Measurements from ENCODE around the gene LPIN2. TPM values are rescaled to one million over a fixed set of nuclear protein-coding genes. Genes with fewer than 3 reads are reported as not detected.

LPIN2 gene
- total RNA-seq, 4 donors from 2014 or later: 17.6 to 34.3 (median 25.6) TPM

DNA sequence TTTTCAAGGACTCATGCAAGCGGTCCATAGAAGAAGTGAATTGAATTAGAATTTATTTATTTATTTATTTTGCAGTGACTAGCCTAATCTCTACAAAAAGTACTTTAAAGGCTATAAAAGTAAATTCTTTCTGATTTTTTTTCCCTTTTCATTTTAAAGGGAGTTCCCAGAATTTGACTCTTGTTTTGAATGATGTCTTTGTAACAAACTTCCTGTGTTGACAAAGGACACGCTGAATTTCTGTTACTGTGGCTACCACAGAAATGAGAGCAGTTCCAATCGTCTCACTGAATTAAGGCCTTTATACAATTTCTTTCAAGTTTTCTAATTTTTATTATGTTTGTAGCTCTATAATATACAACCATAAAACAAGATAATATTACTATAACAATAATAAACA, 46.3 kb upstream of the LPIN2 start:
- Histone ChIP-seq H3K27me3 (no peaks in the 10 kb centered on the region), H3K27ac (no peak overlapping the region), H3K36me3 (no peaks in the 10 kb centered on the region), H3K4me3 (no peak overlapping the region), H3K4me1 (peaks cover 0 to 16% (median 6%) of the 10 kb centered on the region in 3 donors), H3K9me3 (no peaks in the 10 kb centered on the region)
- no peak for ATAC-seq
- WGBS, 2 donors (ENCODE audit: low coverage in 1 of 2): 76 to 79% methylated on average over 3 of the region's 3 CpGs
- TF ChIP-seq, protein P1, sequence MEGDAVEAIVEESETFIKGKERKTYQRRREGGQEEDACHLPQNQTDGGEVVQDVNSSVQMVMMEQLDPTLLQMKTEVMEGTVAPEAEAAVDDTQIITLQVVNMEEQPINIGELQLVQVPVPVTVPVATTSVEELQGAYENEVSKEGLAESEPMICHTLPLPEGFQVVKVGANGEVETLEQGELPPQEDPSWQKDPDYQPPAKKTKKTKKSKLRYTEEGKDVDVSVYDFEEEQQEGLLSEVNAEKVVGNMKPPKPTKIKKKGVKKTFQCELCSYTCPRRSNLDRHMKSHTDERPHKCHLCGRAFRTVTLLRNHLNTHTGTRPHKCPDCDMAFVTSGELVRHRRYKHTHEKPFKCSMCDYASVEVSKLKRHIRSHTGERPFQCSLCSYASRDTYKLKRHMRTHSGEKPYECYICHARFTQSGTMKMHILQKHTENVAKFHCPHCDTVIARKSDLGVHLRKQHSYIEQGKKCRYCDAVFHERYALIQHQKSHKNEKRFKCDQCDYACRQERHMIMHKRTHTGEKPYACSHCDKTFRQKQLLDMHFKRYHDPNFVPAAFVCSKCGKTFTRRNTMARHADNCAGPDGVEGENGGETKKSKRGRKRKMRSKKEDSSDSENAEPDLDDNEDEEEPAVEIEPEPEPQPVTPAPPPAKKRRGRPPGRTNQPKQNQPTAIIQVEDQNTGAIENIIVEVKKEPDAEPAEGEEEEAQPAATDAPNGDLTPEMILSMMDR (IDR thresholded peaks at IDR 0.05): no peak
- TF ChIP-seq POLR2AphosphoS5 (IDR thresholded peaks at IDR 0.05) (no peak), POLR2A (IDR thresholded peaks at IDR 0.05) (no peak), EP300 (IDR thresholded peaks at IDR 0.05) (no peak)

DNA sequence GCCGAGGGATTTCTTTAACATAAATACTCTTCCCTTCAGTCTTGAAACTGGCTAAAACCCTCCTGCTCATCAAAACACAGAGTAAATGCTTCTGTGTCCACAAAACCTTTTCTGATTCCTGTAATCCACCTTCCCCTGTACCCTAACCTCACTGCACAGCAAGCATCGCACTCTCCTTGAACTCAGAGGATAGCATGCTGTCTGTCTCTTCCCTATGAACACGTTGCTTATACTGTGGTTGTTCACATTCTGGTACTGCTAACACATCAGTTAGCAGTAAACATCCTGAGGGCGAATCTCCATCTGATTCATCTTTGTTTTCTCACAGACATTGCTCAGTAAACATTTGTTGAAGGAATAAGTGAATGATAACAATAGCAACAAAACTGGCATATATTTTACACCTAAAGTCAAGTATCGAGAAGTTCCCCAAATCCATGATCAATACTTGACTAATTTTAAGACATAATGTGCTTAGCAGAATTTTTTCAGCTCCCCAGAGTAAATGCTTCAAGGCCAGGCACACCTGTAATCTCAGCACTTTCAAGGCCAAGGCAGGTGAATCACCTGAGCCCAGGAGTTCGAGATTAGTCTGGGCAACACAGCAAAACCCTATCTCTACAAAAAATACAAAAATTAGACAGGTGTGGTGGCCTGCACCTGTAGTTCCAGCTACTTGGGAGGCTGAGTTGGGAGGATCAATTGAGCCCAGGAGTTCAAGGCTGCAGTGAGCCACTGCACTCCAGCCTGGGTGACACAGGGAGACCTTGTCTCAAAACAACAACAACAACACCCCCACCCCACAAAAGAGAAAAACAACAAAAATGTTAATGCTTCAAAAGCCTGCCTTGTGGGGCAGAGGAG, 45.6 kb upstream of the LPIN2 start:
- H3K27ac ChIP-seq: peak overlapping the region in 2 of 4 donors; percentile 13 to 17

DNA sequence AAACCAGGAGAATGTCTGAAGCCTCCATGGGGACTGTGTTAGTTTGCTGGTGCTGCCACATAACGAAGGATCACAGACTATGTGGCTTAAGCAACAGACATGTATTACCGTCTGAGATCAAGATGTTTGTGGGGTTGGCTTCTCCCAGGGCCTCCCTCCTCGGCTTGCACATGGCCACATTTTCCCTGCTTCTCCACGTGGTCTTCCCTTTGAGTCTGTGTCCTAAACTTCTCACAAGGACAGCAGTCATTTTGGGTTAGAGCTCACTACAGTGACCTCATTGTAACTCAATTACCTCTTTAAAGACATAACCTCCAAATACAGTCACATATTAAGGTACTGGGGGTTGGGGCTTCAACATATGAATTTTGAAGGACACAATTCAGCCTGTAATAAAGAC, 44.6 kb upstream of the LPIN2 start:
- no peak overlapping the region for H3K4me3 ChIP-seq
- ATAC-seq: no peak
- H3K27ac ChIP-seq: no peak overlapping the region
- no peaks in the 10 kb centered on the region for H3K36me3 ChIP-seq
- no peaks in the 10 kb centered on the region for H3K27me3 ChIP-seq
- no CpG with 5 or more reads among the region's 4 CpGs for WGBS, 2 donors (ENCODE audit: low coverage in 1 of 2)
- TF ChIP-seq POLR2AphosphoS5 (IDR thresholded peaks at IDR 0.05): no peak
- TF ChIP-seq, protein P1 (IDR thresholded peaks at IDR 0.05): no peak
- no peak for TF ChIP-seq POLR2A (IDR thresholded peaks at IDR 0.05)
- no peak for TF ChIP-seq EP300 (IDR thresholded peaks at IDR 0.05)
- no peaks in the 10 kb centered on the region for H3K9me3 ChIP-seq
- H3K4me1 ChIP-seq: peaks cover 0 to 9% (median 2%) of the 10 kb centered on the region in 3 donors

More for the DNA sequence above, 45.6 kb upstream of the LPIN2 start:
- Histone ChIP-seq H3K27me3 (no peaks in the 10 kb centered on the region), H3K9me3 (no peaks in the 10 kb centered on the region), H3K4me1 (peaks cover 0 to 16% (median 6%) of the 10 kb centered on the region in 3 donors), H3K4me3 (no peak overlapping the region), H3K36me3 (no peaks in the 10 kb centered on the region)
- no peak for ATAC-seq
- 77 to 96% methylated on average over 4 to 6 of the region's 6 CpGs for WGBS, 2 donors (ENCODE audit: low coverage in 1 of 2)
- TF ChIP-seq POLR2AphosphoS5 (IDR thresholded peaks at IDR 0.05) (no peak), EP300 (IDR thresholded peaks at IDR 0.05) (no peak), POLR2A (IDR thresholded peaks at IDR 0.05) (no peak)
- TF ChIP-seq, protein P1 (IDR thresholded peaks at IDR 0.05): no peak

DNA sequence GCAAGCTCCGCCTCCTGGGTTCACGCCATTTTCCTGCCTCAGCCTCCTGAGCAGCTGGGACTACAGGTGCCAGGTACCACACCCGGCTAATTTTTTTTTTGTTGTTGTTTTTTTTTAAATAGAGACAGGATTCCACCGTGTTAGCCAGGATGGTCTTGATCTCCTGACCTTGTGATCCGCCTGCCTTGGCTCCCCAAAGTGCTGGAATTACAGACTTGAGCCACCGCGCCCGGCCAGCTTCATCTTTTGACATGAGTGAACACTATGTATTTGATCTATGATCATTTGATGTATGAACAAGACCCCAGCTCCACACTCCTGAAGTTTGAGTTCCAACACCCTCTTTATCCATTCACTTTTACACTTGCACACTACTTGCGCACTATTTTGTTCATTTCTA, 43.4 kb upstream of the LPIN2 start:
- ATAC-seq: no peak
- no peaks in the 10 kb centered on the region for H3K36me3 ChIP-seq
- H3K9me3 ChIP-seq: no peaks in the 10 kb centered on the region
- no peaks in the 10 kb centered on the region for H3K27me3 ChIP-seq
- H3K27ac ChIP-seq: no peak overlapping the region
- H3K4me1 ChIP-seq: no peaks in the 10 kb centered on the region
- 71 to 87% methylated on average over 3 to 7 of the region's 9 CpGs for WGBS, 2 donors (ENCODE audit: low coverage in 1 of 2)
- no peak for TF ChIP-seq EP300 (IDR thresholded peaks at IDR 0.05)
- no peak for TF ChIP-seq POLR2AphosphoS5 (IDR thresholded peaks at IDR 0.05)
- TF ChIP-seq, protein P1 (IDR thresholded peaks at IDR 0.05): no peak
- TF ChIP-seq POLR2A (IDR thresholded peaks at IDR 0.05): no peak
- no peak overlapping the region for H3K4me3 ChIP-seq

DNA sequence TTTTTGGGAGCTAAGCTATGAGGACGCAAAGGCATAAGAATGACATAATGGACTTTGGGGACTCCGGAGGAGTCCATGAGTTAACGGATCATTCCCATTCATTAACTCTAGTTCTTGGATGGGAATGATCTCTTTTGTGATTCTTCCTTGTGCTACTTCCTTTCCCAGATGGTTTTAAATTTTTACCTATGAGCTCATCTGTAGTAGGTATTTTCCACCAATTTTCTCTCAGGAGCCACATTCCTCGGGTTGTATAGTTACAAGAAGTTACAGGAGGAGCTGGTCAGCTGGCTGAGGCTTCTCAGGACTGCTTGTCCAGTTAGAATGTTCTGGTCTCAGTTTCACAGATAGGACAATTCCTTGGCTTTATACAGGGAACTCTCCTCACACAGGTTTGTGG, 42.9 kb upstream of the LPIN2 start:
- TF ChIP-seq POLR2AphosphoS5 (IDR thresholded peaks at IDR 0.05) (no peak), POLR2A (IDR thresholded peaks at IDR 0.05) (no peak), EP300 (IDR thresholded peaks at IDR 0.05) (no peak)
- TF ChIP-seq, protein P1 (IDR thresholded peaks at IDR 0.05): no peak
- WGBS, 2 donors (ENCODE audit: low coverage in 1 of 2): 72 to 100% methylated on average over 1 to 4 of the region's 4 CpGs
- H3K4me1 ChIP-seq: no peaks in the 10 kb centered on the region

More for the DNA sequence above, 42.9 kb upstream of the LPIN2 start:
- Histone ChIP-seq H3K36me3 (no peaks in the 10 kb centered on the region), H3K27ac (no peak overlapping the region), H3K27me3 (no peaks in the 10 kb centered on the region), H3K9me3 (no peaks in the 10 kb centered on the region), H3K4me3 (no peak overlapping the region)
- ATAC-seq: no peak

Data from gastroesophageal sphincter (tissue), 4 donors.